Liver (tissue), 3 donors: Measurements from ENCODE around the gene HDAC9.

ENCODE experiments used
- EGR1 ChIP-seq, 2 donors: IDR thresholded peaks; 2 replicates each; pipeline ENCODE4 v1.6.1; 2016 to 2018; ENCODE audit warnings: antibody characterized with exemption in 2 of 2, low read depth in 2 of 2
- GABPA ChIP-seq, 2 donors: IDR thresholded peaks in 1 of 2; conservative IDR thresholded peaks in 1 of 2; 2 replicates each; pipeline ENCODE4 v1.6.1; 2016; ENCODE audit warnings: antibody characterized with exemption in 2 of 2, mild to moderate bottlenecking in 1 of 2, moderate library complexity in 1 of 2
- JUND ChIP-seq, 2 donors: IDR thresholded peaks; 2 replicates each; pipeline ENCODE4 v1.6.1; 2016; ENCODE audit warnings: antibody characterized with exemption in 2 of 2
- NR2F2 ChIP-seq: IDR thresholded peaks from 2 replicates; pipeline ENCODE4 v1.6.1; 2016; ENCODE audit warnings: antibody characterized with exemption
- RAD21 ChIP-seq, 2 donors: IDR thresholded peaks; 2 replicates each; pipeline ENCODE4 v1.6.1; 2016; ENCODE audit warnings: antibody characterized with exemption in 2 of 2, mild to moderate bottlenecking in 2 of 2
- SP1 ChIP-seq: IDR thresholded peaks from 2 replicates; pipeline ENCODE4 v1.6.1; 2018; ENCODE audit warnings: antibody characterized with exemption, mild to moderate bottlenecking
- TAF1 ChIP-seq: conservative IDR thresholded peaks from 2 replicates; pipeline ENCODE4 v1.6.1; 2016; ENCODE audit warnings: antibody characterized with exemption, mild to moderate bottlenecking
- YY1 ChIP-seq: IDR thresholded peaks from 2 replicates; pipeline ENCODE4 v1.6.1; 2016; ENCODE audit warnings: antibody characterized with exemption, mild to moderate bottlenecking
- TF ChIP-seq, protein P1 (sequence below): fragments of 150-350 bp; IDR thresholded peaks from 2 replicates; pipeline ENCODE4 v1.5.1; 2017; ENCODE audit warnings: improper control_type of control experiment, low read depth, low read length; ENCODE audit not compliant: missing input control
- TF ChIP-seq, protein P2 (sequence below): IDR thresholded peaks from 2 replicates; pipeline ENCODE4 v1.6.1; 2016; ENCODE audit warnings: antibody characterized with exemption
- TF ChIP-seq, protein P3 (sequence below): IDR thresholded peaks from 2 replicates; pipeline ENCODE4 v1.6.1; 2016; ENCODE audit warnings: antibody characterized with exemption, mild to moderate bottlenecking
- TF ChIP-seq, protein P4 (sequence below): IDR thresholded peaks from 2 replicates; pipeline ENCODE4 v1.6.1; 2016; ENCODE audit warnings: antibody characterized with exemption
- donor health status: healthy.
- donor health status: healthy.

DNA sequence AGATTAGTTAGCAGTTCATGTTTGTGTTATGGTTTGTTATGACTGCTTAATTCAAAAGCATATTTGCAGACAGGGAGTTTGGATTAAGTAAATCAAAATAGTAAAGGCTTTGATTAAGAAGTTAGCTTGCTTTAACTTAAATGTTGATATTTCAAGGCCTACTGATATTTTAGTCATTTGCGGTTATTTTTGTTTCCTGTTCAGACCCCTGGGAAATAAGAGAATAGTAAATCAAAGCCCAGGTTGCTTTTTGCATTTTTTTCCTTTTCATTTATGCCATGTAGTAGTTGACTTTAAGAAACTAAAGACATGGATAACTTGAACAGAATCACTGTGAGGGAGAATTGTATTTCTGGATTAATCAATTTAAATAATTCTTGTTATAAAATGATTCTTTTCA, 77.3 kb downstream of the HDAC9 start:
- TF ChIP-seq JUND (IDR thresholded peaks at IDR 0.05) (no peak), GABPA (IDR thresholded peaks at IDR 0.05 in 1 of 2, conservative IDR thresholded peaks at IDR 0.05 in 1 of 2) (no peak), TAF1 (no peak), SP1 (no peak), NR2F2 (no peak), RAD21 (IDR thresholded peaks at IDR 0.05) (no peak), YY1 (no peak), EGR1 (IDR thresholded peaks at IDR 0.05; ENCODE audit: low read depth in 2 of 2) (no peak)
- TF ChIP-seq, protein P1, sequence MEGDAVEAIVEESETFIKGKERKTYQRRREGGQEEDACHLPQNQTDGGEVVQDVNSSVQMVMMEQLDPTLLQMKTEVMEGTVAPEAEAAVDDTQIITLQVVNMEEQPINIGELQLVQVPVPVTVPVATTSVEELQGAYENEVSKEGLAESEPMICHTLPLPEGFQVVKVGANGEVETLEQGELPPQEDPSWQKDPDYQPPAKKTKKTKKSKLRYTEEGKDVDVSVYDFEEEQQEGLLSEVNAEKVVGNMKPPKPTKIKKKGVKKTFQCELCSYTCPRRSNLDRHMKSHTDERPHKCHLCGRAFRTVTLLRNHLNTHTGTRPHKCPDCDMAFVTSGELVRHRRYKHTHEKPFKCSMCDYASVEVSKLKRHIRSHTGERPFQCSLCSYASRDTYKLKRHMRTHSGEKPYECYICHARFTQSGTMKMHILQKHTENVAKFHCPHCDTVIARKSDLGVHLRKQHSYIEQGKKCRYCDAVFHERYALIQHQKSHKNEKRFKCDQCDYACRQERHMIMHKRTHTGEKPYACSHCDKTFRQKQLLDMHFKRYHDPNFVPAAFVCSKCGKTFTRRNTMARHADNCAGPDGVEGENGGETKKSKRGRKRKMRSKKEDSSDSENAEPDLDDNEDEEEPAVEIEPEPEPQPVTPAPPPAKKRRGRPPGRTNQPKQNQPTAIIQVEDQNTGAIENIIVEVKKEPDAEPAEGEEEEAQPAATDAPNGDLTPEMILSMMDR: no peak
- TF ChIP-seq, protein P2, sequence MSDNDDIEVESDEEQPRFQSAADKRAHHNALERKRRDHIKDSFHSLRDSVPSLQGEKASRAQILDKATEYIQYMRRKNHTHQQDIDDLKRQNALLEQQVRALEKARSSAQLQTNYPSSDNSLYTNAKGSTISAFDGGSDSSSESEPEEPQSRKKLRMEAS: no peak
- TF ChIP-seq, protein P3, sequence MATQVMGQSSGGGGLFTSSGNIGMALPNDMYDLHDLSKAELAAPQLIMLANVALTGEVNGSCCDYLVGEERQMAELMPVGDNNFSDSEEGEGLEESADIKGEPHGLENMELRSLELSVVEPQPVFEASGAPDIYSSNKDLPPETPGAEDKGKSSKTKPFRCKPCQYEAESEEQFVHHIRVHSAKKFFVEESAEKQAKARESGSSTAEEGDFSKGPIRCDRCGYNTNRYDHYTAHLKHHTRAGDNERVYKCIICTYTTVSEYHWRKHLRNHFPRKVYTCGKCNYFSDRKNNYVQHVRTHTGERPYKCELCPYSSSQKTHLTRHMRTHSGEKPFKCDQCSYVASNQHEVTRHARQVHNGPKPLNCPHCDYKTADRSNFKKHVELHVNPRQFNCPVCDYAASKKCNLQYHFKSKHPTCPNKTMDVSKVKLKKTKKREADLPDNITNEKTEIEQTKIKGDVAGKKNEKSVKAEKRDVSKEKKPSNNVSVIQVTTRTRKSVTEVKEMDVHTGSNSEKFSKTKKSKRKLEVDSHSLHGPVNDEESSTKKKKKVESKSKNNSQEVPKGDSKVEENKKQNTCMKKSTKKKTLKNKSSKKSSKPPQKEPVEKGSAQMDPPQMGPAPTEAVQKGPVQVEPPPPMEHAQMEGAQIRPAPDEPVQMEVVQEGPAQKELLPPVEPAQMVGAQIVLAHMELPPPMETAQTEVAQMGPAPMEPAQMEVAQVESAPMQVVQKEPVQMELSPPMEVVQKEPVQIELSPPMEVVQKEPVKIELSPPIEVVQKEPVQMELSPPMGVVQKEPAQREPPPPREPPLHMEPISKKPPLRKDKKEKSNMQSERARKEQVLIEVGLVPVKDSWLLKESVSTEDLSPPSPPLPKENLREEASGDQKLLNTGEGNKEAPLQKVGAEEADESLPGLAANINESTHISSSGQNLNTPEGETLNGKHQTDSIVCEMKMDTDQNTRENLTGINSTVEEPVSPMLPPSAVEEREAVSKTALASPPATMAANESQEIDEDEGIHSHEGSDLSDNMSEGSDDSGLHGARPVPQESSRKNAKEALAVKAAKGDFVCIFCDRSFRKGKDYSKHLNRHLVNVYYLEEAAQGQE: no peak
- TF ChIP-seq, protein P4, sequence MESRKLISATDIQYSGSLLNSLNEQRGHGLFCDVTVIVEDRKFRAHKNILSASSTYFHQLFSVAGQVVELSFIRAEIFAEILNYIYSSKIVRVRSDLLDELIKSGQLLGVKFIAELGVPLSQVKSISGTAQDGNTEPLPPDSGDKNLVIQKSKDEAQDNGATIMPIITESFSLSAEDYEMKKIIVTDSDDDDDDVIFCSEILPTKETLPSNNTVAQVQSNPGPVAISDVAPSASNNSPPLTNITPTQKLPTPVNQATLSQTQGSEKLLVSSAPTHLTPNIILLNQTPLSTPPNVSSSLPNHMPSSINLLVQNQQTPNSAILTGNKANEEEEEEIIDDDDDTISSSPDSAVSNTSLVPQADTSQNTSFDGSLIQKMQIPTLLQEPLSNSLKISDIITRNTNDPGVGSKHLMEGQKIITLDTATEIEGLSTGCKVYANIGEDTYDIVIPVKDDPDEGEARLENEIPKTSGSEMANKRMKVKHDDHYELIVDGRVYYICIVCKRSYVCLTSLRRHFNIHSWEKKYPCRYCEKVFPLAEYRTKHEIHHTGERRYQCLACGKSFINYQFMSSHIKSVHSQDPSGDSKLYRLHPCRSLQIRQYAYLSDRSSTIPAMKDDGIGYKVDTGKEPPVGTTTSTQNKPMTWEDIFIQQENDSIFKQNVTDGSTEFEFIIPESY: no peak
